Measurements from ENCODE around the gene HAVCR1.
"Not testable (repeated sequence)": the region's sequence is repeated elsewhere in the genome, so short reads cannot be mapped to it uniquely, and the experiment has no call there.

HAVCR1 gene

GRCh38 chr5:157029457-157029856 lies 29.5 kb downstream of the HAVCR1 start:
- H3K27ac ChIP-seq: no peak overlapping the region
- no peak for TF ChIP-seq CTCF (IDR thresholded peaks at IDR 0.05; ENCODE audit: low read depth, low read length, missing control alignments)
- H3K27me3 ChIP-seq (replicated peaks): no peaks in the 10 kb centered on the region
- no peaks in the 10 kb centered on the region for H3K36me3 ChIP-seq (replicated peaks)
- in situ Hi-C loops (cut with HindIII; ENCODE audit: low pct_ligation_motif_present, low sequenced_read_pairs): no loop called here
- H3K4me3 ChIP-seq (ENCODE audit: low read depth, low read length): no peak overlapping the region
- no peak for DNase-seq

- DNase-seq; H3K27ac ChIP-seq; H3K27me3 ChIP-seq (replicated peaks); in situ Hi-C loops (cut with HindIII; ENCODE audit: low pct_ligation_motif_present, low sequenced_read_pairs); H3K4me3 ChIP-seq (ENCODE audit: low read depth, low read length); H3K36me3 ChIP-seq (replicated peaks): not testable (repeated sequence)
These were observed 31.3 kb downstream of the HAVCR1 start for GRCh38 chr5:157027663-157028062.

GRCh38 chr5:157026789-157027424 lies 32.0 kb downstream of the HAVCR1 start:
- Histone ChIP-seq H3K27me3 (replicated peaks) (no peaks in the 10 kb centered on the region), H3K4me3 (ENCODE audit: low read depth, low read length) (no peak overlapping the region), H3K27ac (no peak overlapping the region), H3K36me3 (replicated peaks) (no peaks in the 10 kb centered on the region)
- no peak for DNase-seq
- in situ Hi-C loops (cut with HindIII; ENCODE audit: low pct_ligation_motif_present, low sequenced_read_pairs): no loop called here
- peak; percentile 46 for TF ChIP-seq CTCF (IDR thresholded peaks at IDR 0.05; ENCODE audit: low read depth, low read length, missing control alignments)

- Histone ChIP-seq H3K27ac (no peak overlapping the region), H3K36me3 (replicated peaks) (no peaks in the 10 kb centered on the region), H3K27me3 (replicated peaks) (no peaks in the 10 kb centered on the region), H3K4me3 (ENCODE audit: low read depth, low read length) (no peak overlapping the region)
- DNase-seq: no peak
- in situ Hi-C loops (cut with HindIII; ENCODE audit: low pct_ligation_motif_present, low sequenced_read_pairs): no loop called here
- no peak for TF ChIP-seq CTCF (IDR thresholded peaks at IDR 0.05; ENCODE audit: low read depth, low read length, missing control alignments)
These were observed 33.7 kb downstream of the HAVCR1 start for GRCh38 chr5:157025093-157025698.

- Histone ChIP-seq H3K27ac (no peak overlapping the region), H3K4me3 (ENCODE audit: low read depth, low read length) (no peak overlapping the region), H3K27me3 (replicated peaks) (no peaks in the 10 kb centered on the region), H3K36me3 (replicated peaks) (no peaks in the 10 kb centered on the region)
- no peak for TF ChIP-seq CTCF (IDR thresholded peaks at IDR 0.05; ENCODE audit: low read depth, low read length, missing control alignments)
- DNase-seq: no peak
- in situ Hi-C loops (cut with HindIII; ENCODE audit: low pct_ligation_motif_present, low sequenced_read_pairs): no loop called here
These were observed 34.5 kb downstream of the HAVCR1 start for GRCh38 chr5:157024208-157024959.

GRCh38 chr5:157022024-157022423 lies 36.9 kb downstream of the HAVCR1 start:
- H3K36me3 ChIP-seq (replicated peaks): no peaks in the 10 kb centered on the region
- no peak overlapping the region for H3K27ac ChIP-seq
- in situ Hi-C loops (cut with HindIII; ENCODE audit: low pct_ligation_motif_present, low sequenced_read_pairs): no loop called here
- H3K4me3 ChIP-seq (ENCODE audit: low read depth, low read length): no peak overlapping the region
- no peak for DNase-seq
- no peak for TF ChIP-seq CTCF (IDR thresholded peaks at IDR 0.05; ENCODE audit: low read depth, low read length, missing control alignments)
- H3K27me3 ChIP-seq (replicated peaks): no peaks in the 10 kb centered on the region

All from brain microvascular endothelial cell (primary cell).